Neural progenitor cell (in vitro differentiated cells): Measurements from ENCODE around the gene FOLR2. TPM values are rescaled to one million over a fixed set of nuclear protein-coding genes. Genes with fewer than 3 reads are reported as not detected.
A peak's percentile ranks its signal among the peaks of the same experiment; 100 is the strongest.
"Not testable (repeated sequence)": the region's sequence is repeated elsewhere in the genome, so short reads cannot be mapped to it uniquely, and the experiment has no call there.

Experiments used
- DNase-seq: peaks from one replicate; pipeline ENCODE4 v3.0.0-alpha.2; 2016; ENCODE audit warnings: low spot score
- H2AFZ ChIP-seq: fragments of 200-600 bp; sonication (generic); replicated peaks from 2 replicates; pipeline ENCODE4 v1.6.1; 2016; ENCODE audit warnings: antibody characterized with exemption
- H3F3A ChIP-seq: fragments of 200-600 bp; sonication (generic); 2 replicates; pipeline ENCODE4 v1.6.1; 2016; ENCODE audit warnings: antibody characterized with exemption, low read depth
- H3K27ac ChIP-seq: fragments of 200-600 bp; sonication (generic); 2 replicates; pipeline ENCODE4 v1.5.1; 2016; ENCODE audit warnings: mild to moderate bottlenecking
- H3K27me3 ChIP-seq: fragments of 200-600 bp; sonication (generic); 2 replicates; pipeline ENCODE4 v1.6.1; 2016; ENCODE audit warnings: mild to moderate bottlenecking, moderate library complexity
- H3K36me3 ChIP-seq: fragments of 200-600 bp; sonication (generic); 2 replicates; pipeline ENCODE4 v1.5.1; 2016
- H3K4me1 ChIP-seq: fragments of 200-600 bp; sonication (generic); 2 replicates; pipeline ENCODE4 v1.6.1; 2016; ENCODE audit warnings: mixed run types
- H3K4me2 ChIP-seq: fragments of 200-600 bp; sonication (generic); 2 replicates; pipeline ENCODE4 v1.6.1; 2016
- H3K4me3 ChIP-seq: fragments of 200-600 bp; sonication (generic); 2 replicates; pipeline ENCODE4 v1.5.1; 2016
- H3K79me2 ChIP-seq: fragments of 200-600 bp; sonication (generic); 2 replicates; pipeline ENCODE4 v1.6.1; 2016; ENCODE audit warnings: low read depth
- H3K9ac ChIP-seq: fragments of 200-600 bp; sonication (generic); 2 replicates; pipeline ENCODE4 v1.6.1; 2016
- H3K9me3 ChIP-seq: fragments of 200-600 bp; sonication (generic); 2 replicates; pipeline ENCODE4 v1.5.1; 2016; ENCODE audit warnings: low read depth
- H4K20me1 ChIP-seq: fragments of 200-600 bp; sonication (generic); 2 replicates; pipeline ENCODE4 v1.6.1; 2016; ENCODE audit warnings: low read depth
- H3K27ac Mint-ChIP-seq: 3 replicates; pipeline ENCODE4 v1.8.0; 2021; ENCODE audit warnings: mixed read lengths
- H3K27me3 Mint-ChIP-seq: 2 replicates; pipeline ENCODE4 v1.8.0; 2022; ENCODE audit warnings: low read depth, mild to moderate bottlenecking, inconsistent platforms, moderate library complexity, mixed read lengths; ENCODE audit not compliant: insufficient read depth
- H3K36me3 Mint-ChIP-seq: 3 replicates; pipeline ENCODE4 v1.8.0; 2021; ENCODE audit warnings: mixed read lengths
- H3K4me1 Mint-ChIP-seq: 3 replicates; pipeline ENCODE4 v1.8.0; 2021; ENCODE audit warnings: mixed read lengths
- H3K4me3 Mint-ChIP-seq: 3 replicates; pipeline ENCODE4 v1.8.0; 2021; ENCODE audit warnings: mild to moderate bottlenecking, moderate library complexity, mixed read lengths
- H3K9me3 Mint-ChIP-seq: 3 replicates; pipeline ENCODE4 v1.8.0; 2020; ENCODE audit warnings: mixed read lengths
- EZH2 ChIP-seq: fragments of 200-600 bp; sonication (generic); IDR thresholded peaks from 2 replicates; pipeline ENCODE4 v1.6.1; 2017; ENCODE audit warnings: antibody characterized with exemption, mild to moderate bottlenecking, moderate library complexity
- EZH2phosphoT487 ChIP-seq: fragments of 200-600 bp; sonication (generic); IDR thresholded peaks from 2 replicates; pipeline ENCODE4 v1.6.1; 2017; ENCODE audit warnings: antibody characterized with exemption
- total RNA-seq: library from RNA; depleted of rRNA; stranded (reverse); fragments of >200 nt; gene quantifications from 2 replicates; pipeline ENCODE4 v1.2.3, GENCODE V29; 2015; ENCODE audit warnings: low replicate concordance
- TF ChIP-seq, protein P1 (sequence below): fragments of 200-600 bp; sonication (generic); IDR thresholded peaks from 2 replicates; pipeline ENCODE4 v1.5.1; 2017; ENCODE audit warnings: antibody characterized with exemption, mild to moderate bottlenecking

The FOLR2 gene
- total RNA-seq, 1 donor from 2014 or later, result not detected

- Mint-ChIP-seq H3K27me3 (peaks cover 11% of the 10 kb centered on the region), H3K27ac (no peak overlapping the region), H3K4me1 (no peaks in the 10 kb centered on the region), H3K9me3 (no peaks in the 10 kb centered on the region), H3K4me3 (no peak overlapping the region), H3K36me3 (no peaks in the 10 kb centered on the region)
- no peak overlapping the region for H3K4me3 ChIP-seq
- H3K9me3 ChIP-seq, result no peaks in the 10 kb centered on the region
- no peak overlapping the region for H3K27ac ChIP-seq
- no peaks in the 10 kb centered on the region for H3K36me3 ChIP-seq
- H2AFZ ChIP-seq, result no peak overlapping the region
- H4K20me1 ChIP-seq, result no peaks in the 10 kb centered on the region
- no peaks in the 10 kb centered on the region for H3K27me3 ChIP-seq
- no peaks in the 10 kb centered on the region for H3K79me2 ChIP-seq
- no peak for DNase-seq
- no peaks in the 10 kb centered on the region for H3K4me1 ChIP-seq
- H3F3A ChIP-seq, result no peaks in the 10 kb centered on the region
- TF ChIP-seq, protein P1, sequence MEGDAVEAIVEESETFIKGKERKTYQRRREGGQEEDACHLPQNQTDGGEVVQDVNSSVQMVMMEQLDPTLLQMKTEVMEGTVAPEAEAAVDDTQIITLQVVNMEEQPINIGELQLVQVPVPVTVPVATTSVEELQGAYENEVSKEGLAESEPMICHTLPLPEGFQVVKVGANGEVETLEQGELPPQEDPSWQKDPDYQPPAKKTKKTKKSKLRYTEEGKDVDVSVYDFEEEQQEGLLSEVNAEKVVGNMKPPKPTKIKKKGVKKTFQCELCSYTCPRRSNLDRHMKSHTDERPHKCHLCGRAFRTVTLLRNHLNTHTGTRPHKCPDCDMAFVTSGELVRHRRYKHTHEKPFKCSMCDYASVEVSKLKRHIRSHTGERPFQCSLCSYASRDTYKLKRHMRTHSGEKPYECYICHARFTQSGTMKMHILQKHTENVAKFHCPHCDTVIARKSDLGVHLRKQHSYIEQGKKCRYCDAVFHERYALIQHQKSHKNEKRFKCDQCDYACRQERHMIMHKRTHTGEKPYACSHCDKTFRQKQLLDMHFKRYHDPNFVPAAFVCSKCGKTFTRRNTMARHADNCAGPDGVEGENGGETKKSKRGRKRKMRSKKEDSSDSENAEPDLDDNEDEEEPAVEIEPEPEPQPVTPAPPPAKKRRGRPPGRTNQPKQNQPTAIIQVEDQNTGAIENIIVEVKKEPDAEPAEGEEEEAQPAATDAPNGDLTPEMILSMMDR, result no peak
- TF ChIP-seq EZH2, result no peak
- TF ChIP-seq EZH2phosphoT487, result no peak
- H3K9ac ChIP-seq, result no peak overlapping the region
- H3K4me2 ChIP-seq, result no peak overlapping the region
Measured at GRCh38 chr11:72179804-72180396, 36.7 kb upstream of the FOLR2 start.

DNA sequence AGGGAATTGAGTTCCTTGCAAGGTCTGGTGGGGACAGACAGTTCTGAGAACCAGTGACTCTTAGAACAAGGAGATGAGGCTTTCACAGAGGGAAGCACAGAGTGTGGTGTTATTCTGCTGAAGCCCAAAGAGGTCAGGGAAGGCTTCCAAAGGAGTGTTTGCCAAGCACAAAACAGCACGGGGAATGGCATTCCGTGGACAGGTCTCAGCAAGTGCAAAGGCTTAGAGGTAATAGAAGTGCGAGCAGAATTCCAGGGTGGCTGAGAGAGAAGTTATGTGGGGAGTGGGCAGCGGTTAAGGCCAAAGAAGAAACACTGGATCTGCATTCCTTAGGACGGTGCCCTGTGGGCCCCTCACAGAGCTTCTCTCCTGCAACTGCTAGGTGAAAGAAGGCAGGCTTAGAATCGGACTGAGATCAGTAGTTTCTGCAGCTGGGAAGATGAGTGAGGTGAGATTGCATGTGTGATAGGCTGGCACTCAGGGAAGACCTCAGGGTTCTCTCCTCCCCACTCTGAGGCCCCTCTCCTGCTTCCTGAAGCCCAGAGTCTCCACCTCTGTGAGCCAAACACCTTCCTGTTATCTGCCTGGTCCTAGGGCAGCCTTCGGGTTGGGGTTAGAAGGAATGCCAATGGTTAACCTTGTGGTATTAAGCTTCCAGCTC, 35.6 kb upstream of the FOLR2 start:
- not testable (repeated sequence) for H3K4me1 Mint-ChIP-seq, H3K79me2 ChIP-seq, H3K36me3 ChIP-seq, H3K9me3 ChIP-seq, H3K9me3 Mint-ChIP-seq, H3K4me3 ChIP-seq, H3K27ac ChIP-seq, DNase-seq, H3K4me1 ChIP-seq, H3K9ac ChIP-seq, H3K4me3 Mint-ChIP-seq, H3K27ac Mint-ChIP-seq, H3F3A ChIP-seq, H3K27me3 ChIP-seq, H3K4me2 ChIP-seq, H3K36me3 Mint-ChIP-seq, H4K20me1 ChIP-seq, H2AFZ ChIP-seq
- H3K27me3 Mint-ChIP-seq, result peaks cover 11% of the 10 kb centered on the region

DNA sequence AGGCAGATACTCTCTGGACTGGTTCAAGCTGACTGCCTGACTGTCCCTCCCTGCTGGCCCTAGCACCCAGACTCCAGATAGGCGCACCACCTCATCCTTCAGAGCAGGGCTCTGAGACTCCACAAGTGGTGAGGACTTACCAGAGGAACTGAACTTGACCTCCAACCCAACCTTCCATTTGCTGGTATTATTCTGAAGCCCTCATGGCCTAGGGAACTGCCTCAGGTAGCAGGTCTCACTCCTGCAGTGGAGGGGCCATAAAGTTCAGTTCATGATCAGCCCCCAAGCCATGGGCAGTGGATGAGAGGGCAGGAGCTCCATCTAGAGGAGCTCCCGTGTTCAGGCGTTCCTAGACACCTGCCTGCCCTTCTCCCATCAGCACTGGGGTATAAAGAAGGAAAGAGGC, 35.0 kb upstream of the FOLR2 start:
- H3K9ac ChIP-seq, H3K27ac Mint-ChIP-seq, H3K36me3 ChIP-seq, H3F3A ChIP-seq, H3K4me1 Mint-ChIP-seq, DNase-seq, H3K4me1 ChIP-seq, H3K9me3 Mint-ChIP-seq, H4K20me1 ChIP-seq, H3K79me2 ChIP-seq, H3K4me3 Mint-ChIP-seq, H3K27ac ChIP-seq, H3K36me3 Mint-ChIP-seq, H2AFZ ChIP-seq, H3K27me3 ChIP-seq, H3K4me3 ChIP-seq, H3K9me3 ChIP-seq, H3K4me2 ChIP-seq: not testable (repeated sequence)
- peaks cover 11% of the 10 kb centered on the region for H3K27me3 Mint-ChIP-seq
- TF ChIP-seq, protein P1, result peak; percentile 29

GRCh38 chr11:72188267-72188666, 28.3 kb upstream of the FOLR2 start:
- Histone ChIP-seq H4K20me1 (no peaks in the 10 kb centered on the region), H3K27me3 (no peaks in the 10 kb centered on the region), H3F3A (no peaks in the 10 kb centered on the region), H3K4me2 (no peak overlapping the region), H3K27ac (no peak overlapping the region), H3K9ac (no peak overlapping the region), H3K9me3 (no peaks in the 10 kb centered on the region), H3K4me3 (no peak overlapping the region), H3K79me2 (no peaks in the 10 kb centered on the region), H3K36me3 (no peaks in the 10 kb centered on the region), H3K4me1 (peaks cover 32% of the 10 kb centered on the region), H2AFZ (no peak overlapping the region)
- no peak for TF ChIP-seq EZH2
- TF ChIP-seq, protein P1, result no peak
- no peak for TF ChIP-seq EZH2phosphoT487
- peaks cover 4% of the 10 kb centered on the region for H3K27me3 Mint-ChIP-seq
- H3K4me1 Mint-ChIP-seq, result peaks cover 24% of the 10 kb centered on the region
- no peaks in the 10 kb centered on the region for H3K9me3 Mint-ChIP-seq
- no peak for DNase-seq
- H3K4me3 Mint-ChIP-seq, result no peak overlapping the region
- no peaks in the 10 kb centered on the region for H3K36me3 Mint-ChIP-seq
- no peak overlapping the region for H3K27ac Mint-ChIP-seq
